Ovary (tissue), 9 donors: ENCODE measurements around the gene CDK2AP2. TPM values are rescaled to one million over a fixed set of nuclear protein-coding genes. Genes with fewer than 3 reads are reported as not detected.
"Not testable (repeated sequence)": the region's sequence is repeated elsewhere in the genome, so short reads cannot be mapped to it uniquely, and the experiment has no call there.

ENCODE experiments used
- DNase-seq, 5 donors: peaks; one replicate each; pipeline ENCODE4 v3.0.0-alpha.2; 2019 to 2020
- H3K27ac ChIP-seq, 2 donors: fragments of 200-600 bp; one replicate each; pipeline versions ENCODE4 v1.5.1 to v1.8.0; 2019 to 2022
- H3K27me3 ChIP-seq: fragments of 200-600 bp; one replicate; pipeline ENCODE4 v1.8.0; 2022
- H3K36me3 ChIP-seq: fragments of 200-600 bp; sonication (generic); one replicate; pipeline ENCODE4 v1.5.1; 2019
- H3K4me1 ChIP-seq: one replicate; pipeline ENCODE4 v1.8.1; 2013; ENCODE audit warnings: mild to moderate bottlenecking, moderate library complexity; ENCODE audit not compliant: insufficient read depth
- H3K4me3 ChIP-seq: fragments of 200-600 bp; sonication (generic); one replicate; pipeline ENCODE4 v1.5.1; 2017
- H3K9me3 ChIP-seq, 2 donors: fragments of 200-600 bp in 1 of 2; sonication (generic) in 1 of 2; one replicate each; pipeline versions ENCODE4 v1.5.1 to v1.8.1; 2013 to 2019; ENCODE audit warnings: mild to moderate bottlenecking in 1 of 2, moderate library complexity in 1 of 2
- EP300 ChIP-seq: sonication (generic); formaldehyde crosslinking; IDR thresholded peaks from one replicate; pipeline ENCODE4 v1.6.1; 2017; ENCODE audit warnings: antibody characterized with exemption
- POLR2A ChIP-seq: fragments of 450-650 bp; IDR thresholded peaks from one replicate; pipeline ENCODE4 v1.6.1; 2017; ENCODE audit warnings: antibody characterized with exemption, mild to moderate bottlenecking, moderate library complexity
- WGBS, 3 donors: extraction: QIAGEN DNeasy Blood & Tissue Kit in 1 of 3; methylation state at CpG; one replicate each; pipeline versions ENCODE4 v1.1.5 to v1.1.7; 2013 to 2017; 5-methylcytosine and 5-hydroxymethylcytosine counted together
- intact Hi-C, 4 donors: fragments of 100-400 bp; cut with DNase I; formaldehyde crosslinking; loops; one replicate each; pipeline versions ENCODE4 v1.11.0 to v1.15.1; 2022 to 2023
- polyA plus RNA-seq, 2 donors: library from polyadenylated mRNA; stranded (reverse); fragments of 200-250 nt in 1 of 2; fragments of 350-450 nt in 1 of 2; fragmentation: Illumina TruSeq in 1 of 2; extraction: RNeasy Lipid Tissue Mini Kit (QIAGEN cat#74804) in 1 of 2; gene quantifications; one replicate each; pipeline ENCODE4 v1.2.3, GENCODE V29; 2013 to 2014
- total RNA-seq, 7 donors: library from RNA; depleted of rRNA in 2 of 7; stranded (reverse); fragments of >200 nt in 2 of 7; fragmentation: NEBNext Ultra II Directional in 3 of 7; extraction: Animal tissue kit (Norgen Biotek cat#: 25700) in 3 of 7; gene quantifications; one replicate each; pipeline versions ENCODE4 v1.1.0 to v1.2.4, GENCODE V29; 2016 to 2023
- TF ChIP-seq, protein P1 (sequence below), 3 donors: fragments of 450-650 bp in 2 of 3; fragments of 200-600 bp in 1 of 3; IDR thresholded peaks; one replicate each; pipeline versions ENCODE4 v1.5.1 to v1.8.0; 2016 to 2022; ENCODE audit warnings: antibody characterized with exemption in 3 of 3, mild to moderate bottlenecking in 1 of 3
- donor health status: DM: no; HTN: no; CAD: no; lungs with moderate emphysema.
- donor health status: DM: no; HTN: no; CAD: no.
- donor health status: Bipolar disorder and iron deficiency.
- donor health status: DM: yes; HTN: yes; CAD: no.
- donor health status: DM: no; HTN: no; CAD: no.
- donor health status: DM: yes; HTN: yes; CAD: no.

Gene CDK2AP2
- total and polyA plus RNA-seq, 9 donors, result 3.8 to 66.1 (median 34.6) TPM

DNA sequence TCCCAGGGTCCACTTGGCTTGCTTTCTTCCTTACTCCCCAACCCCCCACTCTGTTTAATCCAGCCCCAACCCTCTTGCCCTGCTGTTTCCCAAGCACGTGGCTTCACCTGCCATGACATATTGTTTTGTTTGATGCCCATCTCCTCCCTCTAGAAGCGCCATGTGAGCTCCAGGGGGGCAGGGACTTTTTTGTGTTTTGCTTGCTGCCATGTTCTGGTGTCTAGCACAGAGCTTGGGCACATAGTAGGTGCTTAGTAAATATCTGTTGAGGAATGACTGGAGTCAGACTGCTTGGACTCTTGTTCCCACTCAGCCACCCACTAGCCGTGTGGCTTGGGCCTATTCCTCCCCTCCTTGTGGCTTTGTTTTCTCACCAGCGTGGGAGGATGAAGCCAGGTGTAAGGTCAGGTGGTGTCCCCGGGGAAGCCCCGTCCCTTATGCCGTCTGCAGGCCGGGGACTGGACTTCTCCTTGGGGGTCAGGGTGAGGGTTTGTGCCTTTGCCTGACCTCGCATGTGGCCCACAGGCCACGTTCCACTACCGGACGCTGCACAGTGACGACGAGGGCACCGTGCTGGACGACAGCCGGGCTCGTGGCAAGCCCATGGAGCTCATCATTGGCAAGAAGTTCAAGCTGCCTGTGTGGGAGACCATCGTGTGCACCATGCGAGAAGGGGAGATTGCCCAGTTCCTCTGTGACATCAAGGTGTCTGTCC is 21.3 kb downstream of the CDK2AP2 start:
- WGBS, 3 donors, result 77 to 88% (median 80%) methylated on average over 20 of the region's 20 CpGs
- Histone ChIP-seq H3K4me3 (no peak overlapping the region), H3K27me3 (no peaks in the 10 kb centered on the region), H3K36me3 (no peaks in the 10 kb centered on the region), H3K9me3 (no peaks in the 10 kb centered on the region), H3K27ac (no peak overlapping the region), H3K4me1 (peaks cover 9% of the 10 kb centered on the region)
- intact Hi-C loops, result no loop called here
- TF ChIP-seq EP300 (no peak), POLR2A (no peak)
- TF ChIP-seq, protein P1, sequence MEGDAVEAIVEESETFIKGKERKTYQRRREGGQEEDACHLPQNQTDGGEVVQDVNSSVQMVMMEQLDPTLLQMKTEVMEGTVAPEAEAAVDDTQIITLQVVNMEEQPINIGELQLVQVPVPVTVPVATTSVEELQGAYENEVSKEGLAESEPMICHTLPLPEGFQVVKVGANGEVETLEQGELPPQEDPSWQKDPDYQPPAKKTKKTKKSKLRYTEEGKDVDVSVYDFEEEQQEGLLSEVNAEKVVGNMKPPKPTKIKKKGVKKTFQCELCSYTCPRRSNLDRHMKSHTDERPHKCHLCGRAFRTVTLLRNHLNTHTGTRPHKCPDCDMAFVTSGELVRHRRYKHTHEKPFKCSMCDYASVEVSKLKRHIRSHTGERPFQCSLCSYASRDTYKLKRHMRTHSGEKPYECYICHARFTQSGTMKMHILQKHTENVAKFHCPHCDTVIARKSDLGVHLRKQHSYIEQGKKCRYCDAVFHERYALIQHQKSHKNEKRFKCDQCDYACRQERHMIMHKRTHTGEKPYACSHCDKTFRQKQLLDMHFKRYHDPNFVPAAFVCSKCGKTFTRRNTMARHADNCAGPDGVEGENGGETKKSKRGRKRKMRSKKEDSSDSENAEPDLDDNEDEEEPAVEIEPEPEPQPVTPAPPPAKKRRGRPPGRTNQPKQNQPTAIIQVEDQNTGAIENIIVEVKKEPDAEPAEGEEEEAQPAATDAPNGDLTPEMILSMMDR (IDR thresholded peaks at IDR 0.05), result no peak
- peak in 1 of 5 donors; percentile 25 for DNase-seq

GRCh38 chr11:67485873-67486361 is 22.0 kb downstream of the CDK2AP2 start:
- H3K36me3 ChIP-seq, H3K9me3 ChIP-seq, H3K4me1 ChIP-seq, intact Hi-C loops, H3K27ac ChIP-seq, H3K4me3 ChIP-seq, H3K27me3 ChIP-seq: not testable (repeated sequence)
- peak in 1 of 5 donors; percentile 26 for DNase-seq
- WGBS, 3 donors, result 88 to 95% (median 92%) methylated on average over 7 of the region's 7 CpGs

DNA sequence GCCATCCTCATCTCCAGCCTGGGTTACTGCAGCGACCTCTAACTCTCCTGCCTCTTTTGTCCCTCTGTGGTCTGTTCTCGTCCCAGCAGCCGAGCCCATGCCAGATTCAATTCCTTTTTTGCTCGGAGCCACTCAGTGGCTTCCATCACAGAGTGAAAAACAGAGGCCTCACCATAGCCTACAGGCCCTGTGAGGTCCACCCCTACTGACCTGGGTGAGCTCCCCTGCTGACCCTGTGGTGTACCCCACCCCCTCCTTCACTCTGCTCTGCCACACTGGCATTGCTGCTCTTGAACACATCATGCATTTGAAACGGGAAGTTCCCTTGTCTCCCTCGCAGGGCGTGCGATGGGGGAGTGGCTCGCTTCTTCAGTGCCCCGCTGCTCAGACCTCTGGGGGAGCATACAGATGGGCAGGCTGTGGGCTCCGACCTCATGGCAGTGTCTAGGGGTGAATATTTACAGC is 23.1 kb downstream of the CDK2AP2 start:
- no peaks in the 10 kb centered on the region for H3K27me3 ChIP-seq
- DNase-seq, result peak in 2 of 5 donors; percentile 20 to 29
- intact Hi-C loops, result no loop called here

DNA sequence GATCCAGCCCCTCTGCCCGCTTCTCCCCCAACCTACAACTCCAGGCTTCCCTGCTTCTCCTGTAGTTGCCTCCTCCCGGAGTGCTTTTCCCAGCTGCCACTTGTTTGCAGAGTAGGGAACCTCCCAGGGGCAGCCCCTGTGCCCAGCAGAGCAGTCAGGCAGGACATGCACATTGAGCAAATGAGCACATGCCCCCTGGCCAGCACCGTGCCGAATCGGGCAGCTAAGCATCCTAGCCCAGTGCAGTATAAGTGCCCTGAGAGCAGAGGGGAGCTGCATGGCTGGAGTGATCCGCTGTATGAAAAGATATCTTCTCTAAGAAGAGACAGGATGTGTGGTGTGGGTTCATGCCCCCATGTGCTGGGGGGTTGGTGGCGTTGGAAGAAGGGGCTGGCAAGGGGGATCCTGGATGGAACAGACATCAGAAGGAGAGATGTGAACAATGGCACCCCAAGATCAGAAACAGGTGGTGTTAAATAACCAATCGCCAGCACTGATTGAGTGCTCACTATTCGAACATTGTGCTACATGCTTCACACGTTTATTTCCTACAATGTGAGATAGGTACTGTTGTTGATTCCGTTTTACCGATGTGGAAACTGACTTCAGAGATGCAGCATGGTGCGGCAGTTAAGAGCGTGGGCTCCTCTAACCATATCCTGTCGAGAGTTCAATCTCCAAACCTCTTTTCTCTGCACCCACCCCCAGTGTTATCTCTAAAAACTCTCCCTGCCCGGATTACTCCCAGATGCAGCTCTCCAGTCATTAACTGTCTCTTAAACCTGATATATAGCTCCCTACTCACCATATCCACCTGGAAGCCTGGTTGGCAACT is 23.9 kb downstream of the CDK2AP2 start:
- Histone ChIP-seq H3K4me1 (peaks cover 9% of the 10 kb centered on the region), H3K27ac (no peak overlapping the region), H3K36me3 (no peaks in the 10 kb centered on the region), H3K27me3 (no peaks in the 10 kb centered on the region), H3K9me3 (no peaks in the 10 kb centered on the region), H3K4me3 (no peak overlapping the region)
- 81 to 90% (median 84%) methylated on average over 16 of the region's 16 CpGs for WGBS, 3 donors
- intact Hi-C loops, result no loop called here
- TF ChIP-seq, protein P1 (IDR thresholded peaks at IDR 0.05), result no peak
- TF ChIP-seq EP300 (no peak), POLR2A (no peak)
- DNase-seq, result peak in 3 of 5 donors; percentile 28 to 44 (median 40)

More for the DNA sequence above, 23.1 kb downstream of the CDK2AP2 start:
- Histone ChIP-seq H3K27ac (no peak overlapping the region), H3K9me3 (no peaks in the 10 kb centered on the region), H3K36me3 (no peaks in the 10 kb centered on the region), H3K4me1 (peaks cover 9% of the 10 kb centered on the region), H3K4me3 (no peak overlapping the region)
- 77 to 87% (median 79%) methylated on average over 11 of the region's 11 CpGs for whole genome bisulfite sequencing, 3 donors
- TF ChIP-seq, protein P1 (IDR thresholded peaks at IDR 0.05), result no peak
- no peak for TF ChIP-seq POLR2A
- TF ChIP-seq EP300, result no peak
